Naive B cell (primary cell): ENCODE data around the gene BTC. TPM values are rescaled to one million over a fixed set of nuclear protein-coding genes. Genes with fewer than 3 reads are reported as not detected.
"Not testable (repeated sequence)": the region's sequence is repeated elsewhere in the genome, so short reads cannot be mapped to it uniquely, and the experiment has no call there.

Experiments
- ATAC-seq, 2 donors: fragments of 150-1000 bp; cut with Tn5 transposase; 2 replicates each; pipeline ENCODE4 v1.10.0; 2021; ENCODE audit warnings: low read depth in 2 of 2, mild to moderate bottlenecking in 2 of 2, moderate library complexity in 2 of 2
- DNase-seq: peaks from one replicate; pipeline ENCODE4 v3.0.0; 2022
- H3K27ac Mint-ChIP-seq, 6 donors: one replicate each; pipeline ENCODE4 v1.8.0; 2020 to 2022; ENCODE audit warnings: mild to moderate bottlenecking in 6 of 6, mixed read lengths in 6 of 6, moderate library complexity in 5 of 6, inconsistent platforms in 2 of 6
- H3K27me3 Mint-ChIP-seq, 3 donors: one replicate each; pipeline ENCODE4 v1.8.0; 2021 to 2022; ENCODE audit warnings: mixed read lengths in 3 of 3, mild to moderate bottlenecking in 1 of 3
- H3K36me3 Mint-ChIP-seq, 2 donors: one replicate each; pipeline ENCODE4 v1.8.0; 2020 to 2022; ENCODE audit warnings: mixed read lengths in 2 of 2, inconsistent platforms in 1 of 2, mild to moderate bottlenecking in 1 of 2
- H3K4me1 Mint-ChIP-seq, 3 donors: one replicate each; pipeline ENCODE4 v1.8.0; 2020 to 2022; ENCODE audit warnings: mixed read lengths in 3 of 3, inconsistent platforms in 1 of 3, mild to moderate bottlenecking in 1 of 3, moderate library complexity in 1 of 3
- H3K4me3 Mint-ChIP-seq, 8 donors: one replicate each; pipeline ENCODE4 v1.8.0; 2020 to 2022; ENCODE audit warnings: mild to moderate bottlenecking in 8 of 8, mixed read lengths in 8 of 8, moderate library complexity in 8 of 8, inconsistent platforms in 2 of 8
- H3K9me3 Mint-ChIP-seq, 7 donors: one replicate each; pipeline ENCODE4 v1.8.0; 2020 to 2022; ENCODE audit warnings: mixed read lengths in 7 of 7, mild to moderate bottlenecking in 5 of 7, inconsistent platforms in 2 of 7, moderate library complexity in 1 of 7
- polyA plus RNA-seq, 6 donors: library from polyadenylated mRNA; unstranded; fragments of 300-500 nt; fragmentation: Illumina TruSeq; gene quantifications; one replicate each; pipeline ENCODE4 v1.2.3, GENCODE V29; 2021; ENCODE audit warnings: low read depth in 6 of 6

Gene BTC
- polyA plus RNA-seq, 6 donors from 2014 or later, result not detected

- H3K4me3 Mint-ChIP-seq, result no peak overlapping the region
- no peak for DNase-seq
- no peaks in the 10 kb centered on the region for H3K36me3 Mint-ChIP-seq
- no peak for ATAC-seq
- H3K4me1 Mint-ChIP-seq, result peaks cover 0 to 2% (median 0%) of the 10 kb centered on the region in 3 donors
- H3K27me3 Mint-ChIP-seq, result peaks cover 0 to 9% (median 5%) of the 10 kb centered on the region in 3 donors
- no peak overlapping the region for H3K27ac Mint-ChIP-seq
- H3K9me3 Mint-ChIP-seq, result peaks cover 0 to 1% (median 0%) of the 10 kb centered on the region in 7 donors
Measured at GRCh38 chr4:74751856-74752255, 42.5 kb downstream of the BTC start.

GRCh38 chr4:74751247-74751646, 43.1 kb downstream of the BTC start:
- no peak for ATAC-seq
- Mint-ChIP-seq H3K9me3 (peaks cover 0 to 1% (median 0%) of the 10 kb centered on the region in 7 donors), H3K27me3 (peaks cover 0 to 9% (median 5%) of the 10 kb centered on the region in 3 donors), H3K36me3 (no peaks in the 10 kb centered on the region), H3K27ac (no peak overlapping the region), H3K4me1 (peaks cover 0 to 2% (median 0%) of the 10 kb centered on the region in 3 donors), H3K4me3 (no peak overlapping the region)
- no peak for DNase-seq

GRCh38 chr4:74742185-74742584, 52.1 kb downstream of the BTC start:
- H3K4me3 Mint-ChIP-seq, result no peak overlapping the region
- no peak for ATAC-seq
- no peaks in the 10 kb centered on the region for H3K4me1 Mint-ChIP-seq
- no peaks in the 10 kb centered on the region for H3K9me3 Mint-ChIP-seq
- H3K36me3 Mint-ChIP-seq, result no peaks in the 10 kb centered on the region
- DNase-seq, result no peak
- peaks cover 0 to 6% (median 2%) of the 10 kb centered on the region in 3 donors for H3K27me3 Mint-ChIP-seq
- no peak overlapping the region for H3K27ac Mint-ChIP-seq

GRCh38 chr4:74738464-74739143, 55.7 kb downstream of the BTC start:
- no peak for DNase-seq

GRCh38 chr4:74734995-74735394, 59.3 kb downstream of the BTC start:
- H3K9me3 Mint-ChIP-seq, result peaks cover 0 to 2% (median 0%) of the 10 kb centered on the region in 7 donors
- no peak overlapping the region for H3K27ac Mint-ChIP-seq
- no peak overlapping the region for H3K4me3 Mint-ChIP-seq
- no peaks in the 10 kb centered on the region for H3K36me3 Mint-ChIP-seq
- no peaks in the 10 kb centered on the region for H3K4me1 Mint-ChIP-seq
- H3K27me3 Mint-ChIP-seq, result peaks cover 0 to 2% (median 0%) of the 10 kb centered on the region in 3 donors
- ATAC-seq (no peak), DNase-seq (no peak)

More at GRCh38 chr4:74738464-74739143, 55.7 kb downstream of the BTC start:
- Mint-ChIP-seq H3K4me3 (no peak overlapping the region), H3K27ac (no peak overlapping the region), H3K4me1 (no peaks in the 10 kb centered on the region), H3K27me3 (no peaks in the 10 kb centered on the region), H3K9me3 (no peaks in the 10 kb centered on the region), H3K36me3 (no peaks in the 10 kb centered on the region)
- ATAC-seq, result no peak

GRCh38 chr4:74733756-74734155, 60.6 kb downstream of the BTC start:
- no peaks in the 10 kb centered on the region for H3K36me3 Mint-ChIP-seq
- no peak overlapping the region for H3K4me3 Mint-ChIP-seq
- DNase-seq (no peak), ATAC-seq (no peak)
- H3K9me3 Mint-ChIP-seq, result peaks cover 0 to 2% (median 0%) of the 10 kb centered on the region in 7 donors
- H3K4me1 Mint-ChIP-seq, result no peaks in the 10 kb centered on the region
- H3K27me3 Mint-ChIP-seq, result peaks cover 0 to 7% (median 0%) of the 10 kb centered on the region in 3 donors
- no peak overlapping the region for H3K27ac Mint-ChIP-seq

- H3K4me1 Mint-ChIP-seq, result no peaks in the 10 kb centered on the region
- H3K27ac Mint-ChIP-seq, result no peak overlapping the region
- peaks cover 0 to 11% (median 5%) of the 10 kb centered on the region in 7 donors for H3K9me3 Mint-ChIP-seq
- H3K36me3 Mint-ChIP-seq, result no peaks in the 10 kb centered on the region
- no peak overlapping the region for H3K4me3 Mint-ChIP-seq
- peaks cover 0 to 12% (median 9%) of the 10 kb centered on the region in 3 donors for H3K27me3 Mint-ChIP-seq
- ATAC-seq, result no peak
- DNase-seq, result no peak
Measured at GRCh38 chr4:74724979-74725378, 69.3 kb downstream of the BTC start.

GRCh38 chr4:74716436-74716765, 77.9 kb downstream of the BTC start:
- DNase-seq, result no peak
- Mint-ChIP-seq H3K27me3 (peaks cover 0 to 8% (median 0%) of the 10 kb centered on the region in 3 donors), H3K4me3 (no peak overlapping the region), H3K9me3 (peaks cover 2 to 19% (median 13%) of the 10 kb centered on the region in 7 donors), H3K4me1 (no peaks in the 10 kb centered on the region), H3K36me3 (peaks cover 5 to 8% of the 10 kb centered on the region in 2 donors), H3K27ac (no peak overlapping the region)
- no peak for ATAC-seq

GRCh38 chr4:74715706-74716435, 78.5 kb downstream of the BTC start:
- DNase-seq, result no peak
- ATAC-seq, result no peak
- H3K4me3 Mint-ChIP-seq, result no peak overlapping the region
- H3K36me3 Mint-ChIP-seq, result peaks cover 5 to 8% of the 10 kb centered on the region in 2 donors
- H3K27me3 Mint-ChIP-seq, result peaks cover 0 to 8% (median 0%) of the 10 kb centered on the region in 3 donors
- H3K9me3 Mint-ChIP-seq, result peaks cover 2 to 19% (median 13%) of the 10 kb centered on the region in 7 donors
- H3K27ac Mint-ChIP-seq, result no peak overlapping the region
- H3K4me1 Mint-ChIP-seq, result no peaks in the 10 kb centered on the region

- no peak overlapping the region for H3K4me3 Mint-ChIP-seq
- DNase-seq (no peak), ATAC-seq (no peak)
- H3K27me3 Mint-ChIP-seq, result peaks cover 0 to 8% (median 0%) of the 10 kb centered on the region in 3 donors
- H3K4me1 Mint-ChIP-seq, result no peaks in the 10 kb centered on the region
- peaks cover 5 to 8% of the 10 kb centered on the region in 2 donors for H3K36me3 Mint-ChIP-seq
- no peak overlapping the region for H3K27ac Mint-ChIP-seq
- H3K9me3 Mint-ChIP-seq, result peaks cover 4 to 21% (median 13%) of the 10 kb centered on the region in 7 donors
Measured at GRCh38 chr4:74714611-74715130, 79.7 kb downstream of the BTC start.

- H3K4me3 Mint-ChIP-seq, H3K27me3 Mint-ChIP-seq, ATAC-seq, H3K27ac Mint-ChIP-seq, H3K36me3 Mint-ChIP-seq, H3K4me1 Mint-ChIP-seq, DNase-seq: not testable (repeated sequence)
- peaks cover 5 to 30% (median 16%) of the 10 kb centered on the region in 7 donors for H3K9me3 Mint-ChIP-seq
Measured at GRCh38 chr4:74708135-74708534, 86.2 kb downstream of the BTC start.
